GM18498 (cell line): ENCODE results near the gene GSG1.

ENCODE experiments used
- ATAC-seq: cut with Tn5 transposase; IDR thresholded peaks from one replicate; pipeline ENCODE4 v1.9.1; 2021; ENCODE audit warnings: mild to moderate bottlenecking, moderate library complexity; ENCODE audit not compliant: unreplicated experiment

GSG1 gene

DNA sequence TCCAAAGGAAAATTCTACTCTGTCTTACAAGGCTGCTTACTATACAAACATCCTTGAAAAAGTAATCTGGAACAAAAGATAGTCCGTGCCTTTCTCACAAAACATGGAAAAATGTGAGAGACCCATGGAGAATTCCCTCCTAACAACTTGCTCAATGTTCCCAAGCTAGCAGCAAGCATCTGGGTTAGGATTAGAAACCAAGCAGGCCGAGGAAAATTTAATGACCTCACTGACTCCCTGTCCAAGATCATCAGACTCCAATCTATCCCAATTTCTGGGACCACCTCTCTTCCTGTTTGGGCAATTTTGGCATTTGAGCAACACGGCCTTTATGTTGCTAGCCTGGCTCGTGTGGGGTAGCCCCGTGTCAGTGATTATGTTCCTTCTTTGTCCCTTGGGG, 18.1 kb upstream of the GSG1 start:
- no peak for ATAC-seq

DNA sequence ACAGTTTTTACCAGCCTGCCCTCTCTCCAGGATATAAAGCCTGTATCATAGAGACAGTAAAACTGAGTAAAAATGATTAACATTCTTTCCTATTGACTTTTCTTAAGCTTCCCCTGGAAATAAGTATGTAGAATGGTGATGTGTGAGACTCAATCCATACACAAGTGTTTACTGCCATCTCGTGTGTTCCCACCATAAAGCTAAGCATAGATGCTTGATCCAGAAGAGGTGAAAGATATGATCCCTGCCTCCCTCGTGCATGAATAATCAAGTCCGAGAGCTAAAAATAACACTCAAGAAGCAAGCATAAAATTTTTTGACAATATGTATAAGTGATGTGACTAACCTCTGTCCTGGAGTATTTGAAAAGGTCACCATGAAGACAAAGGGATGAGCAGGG, 16.9 kb upstream of the GSG1 start:
- no peak for ATAC-seq

- no peak for ATAC-seq
Observed at GRCh38 chr12:13119826-13120225, 16.4 kb upstream of the GSG1 start.

GRCh38 chr12:13117029-13117428, 13.6 kb upstream of the GSG1 start:
- ATAC-seq, result no peak

GRCh38 chr12:13116259-13116658, 12.8 kb upstream of the GSG1 start:
- ATAC-seq, result no peak

GRCh38 chr12:13114251-13115052, 11.0 kb upstream of the GSG1 start:
- ATAC-seq, result no peak

DNA sequence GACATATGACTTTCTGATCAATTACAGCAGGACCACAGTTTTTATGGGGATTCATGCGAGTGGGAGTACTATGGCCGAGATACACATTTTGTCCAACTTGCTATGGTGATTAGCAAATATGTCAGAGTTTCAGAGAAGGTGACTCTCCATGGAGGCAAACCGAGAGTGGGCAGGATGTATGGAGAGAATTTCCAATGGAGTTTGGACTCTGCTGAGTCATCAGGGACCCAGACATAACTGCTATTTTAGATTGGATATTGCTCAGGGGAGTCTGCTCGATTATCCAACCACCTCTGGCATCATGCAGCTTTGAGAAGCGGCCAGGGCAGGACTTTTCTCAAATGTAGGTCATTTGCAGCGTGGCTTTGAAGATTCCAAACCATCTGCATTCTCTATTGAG, 9.5 kb upstream of the GSG1 start:
- ATAC-seq, result no peak

- no peak for ATAC-seq
Observed at GRCh38 chr12:13106666-13107065, 3.2 kb upstream of the GSG1 start.

- no peak for ATAC-seq
Observed at GRCh38 chr12:13105781-13106180, 2.3 kb upstream of the GSG1 start.

DNA sequence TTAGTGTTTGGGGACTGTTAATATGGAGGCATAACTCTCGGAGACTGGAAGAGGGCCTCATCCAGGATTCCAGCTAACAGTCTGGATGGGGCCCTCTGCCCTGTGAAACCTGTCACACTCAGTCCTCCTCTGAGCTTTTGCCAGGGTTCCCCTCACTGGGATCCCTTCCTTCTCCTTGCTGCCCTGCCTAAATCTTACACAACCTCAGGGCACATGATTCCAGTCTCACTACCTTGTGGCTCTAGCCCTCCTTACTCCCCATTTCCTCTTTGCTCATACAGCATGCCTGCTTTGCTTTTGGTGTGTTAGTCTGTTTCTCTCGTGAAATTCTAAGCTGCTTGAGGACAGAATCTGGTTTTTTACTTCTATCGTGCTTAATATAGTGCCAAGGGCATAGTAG, 942 bp upstream of the GSG1 start:
- ATAC-seq, result no peak

DNA sequence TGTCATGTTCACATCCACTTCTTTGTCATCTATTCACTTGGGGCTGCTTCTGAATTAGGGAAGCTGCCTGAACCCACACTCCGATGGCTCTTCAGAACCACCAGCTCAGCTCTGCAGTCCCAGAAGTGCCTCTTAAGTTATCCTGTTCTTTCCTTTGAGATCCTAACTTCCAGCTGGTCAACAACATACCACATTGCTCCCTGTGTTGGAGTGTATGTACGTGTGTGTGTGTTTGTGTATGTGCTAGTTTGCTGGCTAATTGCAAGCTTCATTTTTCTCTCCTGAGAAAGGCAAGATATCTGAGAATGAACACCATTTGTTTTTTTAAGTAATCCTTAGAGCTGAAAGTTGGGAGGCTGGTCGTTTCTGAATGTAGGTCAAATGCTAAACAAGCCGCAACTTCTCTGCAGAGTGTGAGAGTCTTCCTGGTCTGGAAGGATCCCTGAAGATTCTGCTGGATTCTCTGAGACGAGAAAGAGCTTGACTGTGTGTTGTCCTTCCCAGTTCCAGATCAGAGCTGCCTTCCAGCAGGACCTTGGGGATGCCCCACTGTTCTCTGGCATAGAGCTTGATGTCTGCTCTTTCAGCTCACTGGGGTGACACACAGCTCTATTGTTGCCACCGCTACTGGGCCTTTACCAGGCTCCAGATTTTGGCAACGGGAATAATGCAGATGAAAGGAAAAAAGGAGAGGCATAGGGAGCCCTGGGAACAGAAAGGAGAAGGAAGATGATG, 839 bp downstream of the GSG1 start:
- no peak for ATAC-seq

DNA sequence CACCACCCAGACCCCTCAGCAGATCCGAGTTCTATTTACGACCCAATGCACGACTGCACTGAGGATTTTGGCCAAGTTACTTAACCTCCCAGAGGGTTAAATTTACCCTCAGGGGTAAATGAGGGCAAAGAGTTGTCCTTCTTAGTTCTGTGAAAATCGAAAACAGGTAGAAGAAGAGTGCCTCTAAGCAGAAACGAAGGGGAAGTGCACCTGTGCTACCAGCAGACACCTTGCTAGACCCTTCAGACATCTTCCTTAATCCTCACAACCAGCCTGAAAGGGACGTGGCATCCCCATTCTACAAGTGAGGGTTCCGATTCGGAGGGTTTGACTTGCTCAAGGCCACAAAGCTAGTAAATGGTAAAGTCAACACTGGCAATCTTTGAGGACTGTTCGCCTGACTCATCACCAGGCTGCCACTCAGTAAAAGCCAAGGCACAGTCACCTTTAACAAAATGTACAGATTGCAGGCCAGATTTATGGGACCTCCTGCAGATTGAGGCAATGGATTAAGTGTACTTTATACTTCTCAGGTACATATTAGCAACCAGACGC, 1.6 kb downstream of the GSG1 start:
- ATAC-seq, result no peak

DNA sequence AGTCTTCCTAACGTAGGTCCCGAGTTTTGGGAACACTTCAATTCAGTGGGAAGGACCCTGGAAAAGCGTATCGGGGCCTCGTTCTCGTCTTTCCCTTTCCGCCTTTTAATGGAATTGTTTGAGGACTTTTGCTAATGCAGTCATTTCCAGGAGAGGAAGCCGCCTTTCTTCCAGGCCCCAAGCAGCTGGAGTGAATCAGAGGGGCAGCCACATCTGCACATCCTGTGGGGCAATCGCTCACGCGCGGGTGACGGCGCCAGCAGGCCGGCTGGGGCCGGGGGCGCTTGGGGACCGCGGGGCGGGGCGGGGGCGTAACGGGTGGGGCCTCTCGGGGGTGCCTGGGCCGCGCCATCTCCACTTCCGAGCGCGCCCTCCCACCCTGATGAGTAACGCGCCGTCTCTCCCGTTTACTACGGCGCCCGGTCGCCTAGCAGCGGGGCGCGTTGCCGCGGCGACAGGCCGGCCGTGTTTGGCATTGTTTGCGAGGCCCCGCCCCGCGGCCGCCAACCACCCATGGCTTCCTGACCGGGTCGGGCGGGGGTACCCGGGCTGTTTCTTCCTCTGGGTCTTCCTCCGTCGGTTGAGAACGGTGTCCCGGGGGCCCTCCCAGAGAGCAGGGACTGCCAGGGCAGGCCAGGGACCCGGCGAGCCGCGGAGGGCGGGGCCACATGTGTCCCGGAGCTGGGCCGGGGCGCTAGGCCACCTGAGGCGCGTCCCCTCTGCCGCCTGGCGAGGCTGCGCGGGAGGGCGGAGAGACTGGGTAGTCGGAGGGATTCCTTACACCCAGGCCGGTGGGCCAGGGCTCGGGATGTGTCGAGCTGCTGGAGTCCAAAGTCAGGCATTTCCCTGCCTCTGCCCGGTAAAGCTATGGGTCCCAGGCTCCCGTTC, 2.3 kb downstream of the GSG1 start:
- ATAC-seq, result peak; percentile 92

GRCh38 chr12:13100605-13100881, 2.9 kb downstream of the GSG1 start:
- no peak for ATAC-seq

DNA sequence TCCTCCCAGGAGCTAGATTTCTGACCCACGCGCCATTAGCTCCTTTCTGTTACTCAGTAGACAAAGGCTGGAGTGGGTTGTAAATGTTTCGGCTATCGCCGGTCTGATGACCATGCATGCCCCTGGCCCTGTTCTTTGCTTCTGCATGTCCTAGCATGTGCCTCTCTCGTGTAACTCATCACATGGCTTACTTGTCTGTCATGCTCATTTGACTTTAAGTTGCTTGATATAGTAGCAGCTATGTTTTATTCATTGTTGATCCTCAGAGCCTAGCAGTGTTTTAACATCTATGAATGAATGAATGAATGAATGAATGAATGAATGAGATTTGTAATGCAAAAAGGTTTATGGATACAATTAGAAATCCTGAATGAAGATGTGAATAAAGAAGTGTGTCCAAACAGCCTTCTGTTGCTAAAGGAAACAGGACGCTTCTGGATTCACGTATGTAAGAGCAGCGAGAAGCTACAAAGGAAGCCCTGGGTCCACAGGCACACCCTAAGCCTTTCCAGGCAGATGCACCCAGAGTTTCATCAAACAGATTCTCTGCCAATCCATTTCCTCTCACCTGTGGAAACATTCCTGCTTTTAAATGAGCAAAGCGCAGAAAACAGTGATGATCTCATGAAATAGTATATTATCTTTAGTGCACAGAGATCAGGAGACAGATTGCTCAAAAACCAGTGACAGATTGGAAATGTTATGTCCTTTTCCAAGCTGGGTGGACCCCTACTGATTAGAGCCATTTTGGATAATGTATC, 3.4 kb downstream of the GSG1 start:
- ATAC-seq, result no peak

DNA sequence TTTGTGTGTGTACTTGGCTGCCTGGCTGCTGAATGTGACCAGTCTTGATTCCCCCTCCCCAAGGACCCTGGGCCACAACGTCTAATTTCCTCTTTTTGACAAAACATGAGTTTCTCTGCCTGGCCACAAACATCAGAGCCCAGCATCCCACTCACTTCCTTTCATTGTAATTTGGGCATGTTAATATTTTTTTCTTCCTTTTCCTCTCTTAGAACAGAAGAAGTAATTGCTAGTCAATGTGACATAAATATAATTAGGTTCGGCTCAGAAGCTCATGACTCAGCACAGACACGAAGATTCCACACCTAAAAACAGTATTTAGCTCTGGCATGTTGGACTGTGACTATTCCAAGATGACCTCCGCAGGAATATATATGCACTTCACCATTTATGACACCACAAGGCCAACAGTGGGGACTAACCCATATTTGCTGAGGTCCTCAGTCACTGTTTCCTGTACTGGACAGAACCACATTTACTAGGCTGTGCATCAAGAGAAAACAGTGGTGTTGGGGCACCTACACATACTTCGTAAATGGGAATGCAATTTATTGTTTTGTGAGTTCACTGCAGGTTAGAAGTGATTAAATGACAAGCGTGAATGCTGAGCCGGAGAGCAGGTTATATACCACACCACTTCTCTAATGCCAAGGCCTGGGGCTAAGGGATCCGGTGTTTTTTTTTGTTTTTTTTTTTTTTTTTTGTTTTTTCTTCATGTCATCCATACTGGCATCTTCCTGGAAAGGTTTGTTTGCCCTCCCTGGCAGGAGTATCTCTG, 4.2 kb downstream of the GSG1 start:
- no peak for ATAC-seq

DNA sequence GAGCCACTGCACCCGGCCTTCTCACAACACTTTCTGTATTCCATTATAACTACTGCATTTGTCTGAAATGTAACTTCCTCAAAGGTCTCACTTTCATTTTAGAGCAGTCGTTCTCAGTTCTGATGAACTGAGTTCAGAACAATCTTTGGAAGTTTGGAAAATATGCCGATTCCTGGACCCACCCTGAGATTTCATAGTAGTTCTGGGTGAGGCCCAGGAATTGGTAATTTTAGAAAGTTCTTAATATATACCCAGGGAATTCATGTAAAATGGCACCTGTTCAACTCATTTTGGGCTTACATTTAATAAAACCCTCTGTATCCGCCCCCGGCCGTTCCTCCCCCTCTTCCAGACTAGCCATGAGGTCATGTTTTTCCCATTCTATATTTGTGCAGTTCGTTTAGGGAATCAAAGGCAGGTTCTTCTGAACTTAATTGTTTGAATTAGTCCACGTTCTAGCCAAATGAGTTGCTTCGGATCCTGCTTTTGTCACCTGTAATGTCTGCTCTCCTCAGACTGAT, 5.9 kb downstream of the GSG1 start:
- ATAC-seq, result no peak

GRCh38 chr12:13095266-13095995, 8.0 kb downstream of the GSG1 start:
- ATAC-seq, result no peak

- peak; percentile 38 for ATAC-seq
Observed at GRCh38 chr12:13094367-13094766, 9.1 kb downstream of the GSG1 start.
